KMS-11 (cell line): ENCODE results near the gene CCDC107.

Experiments used
- H2AFZ ChIP-seq: fragments of 200-600 bp; sonication (generic); 2 replicates; pipeline ENCODE4 v1.6.1; 2016; ENCODE audit warnings: antibody characterized with exemption, mixed run types, low read depth
- H3K27ac ChIP-seq: fragments of 200-600 bp; sonication (generic); 2 replicates; pipeline ENCODE4 v1.6.1; 2016; ENCODE audit warnings: mild to moderate bottlenecking, mixed run types
- H3K27me3 ChIP-seq: fragments of 200-600 bp; sonication (generic); 2 replicates; pipeline ENCODE4 v1.6.1; 2017; ENCODE audit warnings: mild to moderate bottlenecking, low read depth, mixed run types, moderate library complexity; ENCODE audit not compliant: insufficient read depth
- H3K36me3 ChIP-seq: fragments of 200-600 bp; sonication (generic); 2 replicates; pipeline ENCODE4 v1.6.1; 2017; ENCODE audit warnings: mild to moderate bottlenecking, mixed run types; ENCODE audit not compliant: insufficient read depth
- H3K4me1 ChIP-seq: fragments of 200-600 bp; sonication (generic); 2 replicates; pipeline ENCODE4 v1.6.1; 2016; ENCODE audit warnings: mild to moderate bottlenecking, low read depth, mixed run types; ENCODE audit not compliant: poor library complexity, severe bottlenecking
- H3K4me2 ChIP-seq: fragments of 200-600 bp; sonication (generic); 2 replicates; pipeline ENCODE4 v1.7.0; 2016; ENCODE audit warnings: mild to moderate bottlenecking, mixed run types
- H3K4me3 ChIP-seq: fragments of 200-600 bp; sonication (generic); IDR thresholded peaks from 2 replicates; pipeline ENCODE4 v1.6.1; 2017; ENCODE audit warnings: low read depth, low read length, mixed read lengths; ENCODE audit not compliant: insufficient read depth
- H3K79me2 ChIP-seq: fragments of 200-600 bp; sonication (generic); 2 replicates; pipeline ENCODE4 v1.6.1; 2016; ENCODE audit warnings: low read depth, mixed run types; ENCODE audit not compliant: insufficient read depth
- H3K9ac ChIP-seq: fragments of 200-600 bp; sonication (generic); 2 replicates; pipeline ENCODE4 v1.6.1; 2016; ENCODE audit warnings: mild to moderate bottlenecking, mixed run types
- H4K20me1 ChIP-seq: fragments of 200-600 bp; sonication (generic); 2 replicates; pipeline ENCODE4 v1.6.1; 2016; ENCODE audit warnings: mild to moderate bottlenecking, mixed run types; ENCODE audit not compliant: insufficient read depth
- TF ChIP-seq, protein P1 (sequence below): fragments of 200-600 bp; sonication (generic); conservative IDR thresholded peaks from 2 replicates; pipeline ENCODE4 v1.6.1; 2017; ENCODE audit warnings: low read depth, mild to moderate bottlenecking, antibody characterized with exemption, low read length, moderate library complexity, mixed read lengths

CCDC107 gene

GRCh38 chr9:35665471-35665818 lies 7.4 kb downstream of the CCDC107 start:
- Histone ChIP-seq H2AFZ (peak overlapping the region; percentile 39; the same call in 1 of the 2 replicates), H3K4me1 (peaks cover 14% of the 10 kb centered on the region), H3K27ac (no peak overlapping the region), H3K27me3 (no peaks in the 10 kb centered on the region), H3K36me3 (no peaks in the 10 kb centered on the region), H3K9ac (peak overlapping the region; percentile 51; the same call in 1 of the 2 replicates), H4K20me1 (no peaks in the 10 kb centered on the region), H3K4me3 (no peak overlapping the region), H3K79me2 (no peaks in the 10 kb centered on the region), H3K4me2 (peak overlapping the region; percentile 60; the same call in 1 of the 2 replicates)
- TF ChIP-seq, protein P1, sequence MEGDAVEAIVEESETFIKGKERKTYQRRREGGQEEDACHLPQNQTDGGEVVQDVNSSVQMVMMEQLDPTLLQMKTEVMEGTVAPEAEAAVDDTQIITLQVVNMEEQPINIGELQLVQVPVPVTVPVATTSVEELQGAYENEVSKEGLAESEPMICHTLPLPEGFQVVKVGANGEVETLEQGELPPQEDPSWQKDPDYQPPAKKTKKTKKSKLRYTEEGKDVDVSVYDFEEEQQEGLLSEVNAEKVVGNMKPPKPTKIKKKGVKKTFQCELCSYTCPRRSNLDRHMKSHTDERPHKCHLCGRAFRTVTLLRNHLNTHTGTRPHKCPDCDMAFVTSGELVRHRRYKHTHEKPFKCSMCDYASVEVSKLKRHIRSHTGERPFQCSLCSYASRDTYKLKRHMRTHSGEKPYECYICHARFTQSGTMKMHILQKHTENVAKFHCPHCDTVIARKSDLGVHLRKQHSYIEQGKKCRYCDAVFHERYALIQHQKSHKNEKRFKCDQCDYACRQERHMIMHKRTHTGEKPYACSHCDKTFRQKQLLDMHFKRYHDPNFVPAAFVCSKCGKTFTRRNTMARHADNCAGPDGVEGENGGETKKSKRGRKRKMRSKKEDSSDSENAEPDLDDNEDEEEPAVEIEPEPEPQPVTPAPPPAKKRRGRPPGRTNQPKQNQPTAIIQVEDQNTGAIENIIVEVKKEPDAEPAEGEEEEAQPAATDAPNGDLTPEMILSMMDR: no peak

GRCh38 chr9:35666045-35666444 lies 8.0 kb downstream of the CCDC107 start:
- TF ChIP-seq, protein P1: no peak
- Histone ChIP-seq H3K79me2 (no peaks in the 10 kb centered on the region), H3K9ac (no peak overlapping the region), H3K4me1 (peaks cover 14% of the 10 kb centered on the region), H4K20me1 (no peaks in the 10 kb centered on the region), H3K4me2 (0 out of 2 replicates have a peak overlapping the region, but pooled peaks have one; percentile 25), H3K36me3 (no peaks in the 10 kb centered on the region), H3K27ac (no peak overlapping the region), H3K4me3 (no peak overlapping the region), H3K27me3 (no peaks in the 10 kb centered on the region), H2AFZ (no peak overlapping the region)

GRCh38 chr9:35666549-35666948 lies 8.5 kb downstream of the CCDC107 start:
- no peak overlapping the region for H3K27ac ChIP-seq

DNA sequence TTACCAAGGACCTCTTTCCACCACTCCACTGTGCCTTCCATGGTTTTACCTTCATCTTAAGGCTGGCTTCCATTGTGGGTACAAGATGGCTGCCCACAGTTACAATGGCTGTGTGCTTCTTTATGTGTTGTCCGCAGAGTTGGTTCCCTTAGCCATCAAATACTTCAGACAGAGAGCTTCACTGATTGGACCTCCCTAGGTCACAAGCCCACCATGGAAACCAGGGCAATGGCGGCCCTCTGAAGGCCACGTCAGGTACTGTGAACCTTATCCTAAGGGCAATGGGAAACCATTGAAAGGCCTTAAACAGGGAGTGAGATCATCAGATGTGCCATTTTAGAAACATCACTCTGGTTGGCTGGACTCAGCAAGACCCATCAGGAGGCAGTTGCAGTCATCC lies 9.8 kb downstream of the CCDC107 start:
- Histone ChIP-seq H3K9ac (no peak overlapping the region), H3K27me3 (no peaks in the 10 kb centered on the region), H3K79me2 (no peaks in the 10 kb centered on the region), H3K4me1 (peaks cover 14% of the 10 kb centered on the region), H4K20me1 (no peaks in the 10 kb centered on the region), H3K4me3 (no peak overlapping the region), H2AFZ (no peak overlapping the region), H3K36me3 (no peaks in the 10 kb centered on the region), H3K27ac (no peak overlapping the region), H3K4me2 (no peak overlapping the region)
- TF ChIP-seq, protein P1: no peak

More at GRCh38 chr9:35666549-35666948, 8.5 kb downstream of the CCDC107 start:
- no peak overlapping the region for H3K9ac ChIP-seq
- H4K20me1 ChIP-seq: no peaks in the 10 kb centered on the region
- H3K4me1 ChIP-seq: peaks cover 14% of the 10 kb centered on the region
- H2AFZ ChIP-seq: no peak overlapping the region
- H3K36me3 ChIP-seq: no peaks in the 10 kb centered on the region
- TF ChIP-seq, protein P1: no peak
- no peaks in the 10 kb centered on the region for H3K79me2 ChIP-seq
- no peak overlapping the region for H3K4me2 ChIP-seq
- H3K4me3 ChIP-seq: no peak overlapping the region
- H3K27me3 ChIP-seq: no peaks in the 10 kb centered on the region
